GM18519 (cell line): ENCODE data around the gene HDC.

Source experiments
- ATAC-seq: cut with Tn5 transposase; IDR thresholded peaks from one replicate; pipeline ENCODE4 v1.9.1; 2021; ENCODE audit warnings: mild to moderate bottlenecking, moderate library complexity; ENCODE audit not compliant: unreplicated experiment, low FRiP score

HDC gene

DNA sequence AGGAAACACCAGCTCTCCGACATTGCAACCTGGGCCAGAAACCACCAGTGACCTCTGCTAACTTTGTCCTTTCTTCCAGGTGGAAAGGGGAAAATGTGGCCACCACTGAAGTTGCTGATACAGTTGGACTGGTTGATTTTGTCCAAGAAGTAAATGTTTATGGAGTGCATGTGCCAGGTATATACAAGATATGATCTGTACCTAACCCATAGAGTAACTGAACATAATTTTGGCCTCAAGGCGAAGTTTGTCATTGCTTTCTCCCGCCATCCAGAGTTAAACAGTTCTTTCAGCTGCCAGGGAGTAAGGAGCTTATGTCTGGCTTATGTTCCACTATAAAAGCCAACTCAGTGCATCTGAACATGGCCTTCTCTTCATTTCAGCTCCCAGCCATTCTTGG is 36.7 kb downstream of the HDC start:
- ATAC-seq, result no peak

DNA sequence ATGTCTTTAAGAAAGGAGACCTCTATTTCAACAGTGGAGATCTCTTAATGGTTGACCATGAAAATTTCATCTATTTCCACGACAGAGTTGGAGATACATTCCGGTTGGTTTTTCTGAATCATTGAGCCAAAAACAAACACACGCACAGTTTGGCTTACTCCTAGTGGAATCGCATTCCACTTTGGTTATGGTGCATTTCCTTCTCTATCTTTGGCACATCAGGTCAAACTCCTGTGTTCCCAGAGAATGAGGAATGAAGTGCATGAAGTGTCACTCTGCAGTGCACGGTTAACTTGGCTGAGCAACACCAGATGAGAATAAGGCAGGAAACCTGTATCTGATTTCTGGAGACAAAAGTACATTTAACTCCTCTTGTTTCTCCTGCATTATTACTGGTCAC is 38.5 kb downstream of the HDC start:
- no peak for ATAC-seq

DNA sequence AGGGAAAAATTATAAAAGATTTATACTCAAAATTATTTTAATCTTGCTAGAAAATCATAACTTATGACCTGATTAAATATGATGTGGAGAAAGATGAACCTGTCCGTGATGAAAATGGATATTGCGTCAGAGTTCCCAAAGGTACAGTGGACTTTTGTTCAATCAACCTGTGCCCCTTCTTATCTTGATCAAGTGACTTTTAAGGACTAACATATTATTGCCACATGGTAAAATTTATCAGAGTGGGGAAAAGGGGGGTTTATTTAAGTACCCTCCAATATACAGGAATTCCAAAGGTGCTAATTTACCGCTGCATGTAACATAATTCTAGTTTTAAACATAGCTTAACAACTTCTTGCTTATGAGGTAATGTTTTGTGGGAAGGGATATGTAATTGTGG is 39.6 kb downstream of the HDC start:
- no peak for ATAC-seq

DNA sequence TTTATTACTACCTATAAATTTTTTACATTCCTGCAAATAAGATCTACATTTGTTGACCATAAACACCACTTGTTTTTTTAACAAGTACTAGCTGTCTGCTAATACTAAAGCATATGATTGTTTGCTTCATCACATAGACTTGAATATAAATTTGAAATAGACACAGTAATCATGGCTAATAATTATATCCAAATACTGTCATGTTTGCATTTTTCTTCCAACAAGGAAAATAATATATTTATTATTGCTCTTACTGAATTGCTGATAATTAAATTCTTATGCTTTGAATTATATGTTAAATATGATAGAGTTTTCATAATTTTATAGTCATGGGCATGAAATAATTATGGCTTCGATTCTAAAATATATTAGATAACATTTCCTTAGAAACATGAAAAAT is 40.5 kb downstream of the HDC start:
- ATAC-seq, result no peak

DNA sequence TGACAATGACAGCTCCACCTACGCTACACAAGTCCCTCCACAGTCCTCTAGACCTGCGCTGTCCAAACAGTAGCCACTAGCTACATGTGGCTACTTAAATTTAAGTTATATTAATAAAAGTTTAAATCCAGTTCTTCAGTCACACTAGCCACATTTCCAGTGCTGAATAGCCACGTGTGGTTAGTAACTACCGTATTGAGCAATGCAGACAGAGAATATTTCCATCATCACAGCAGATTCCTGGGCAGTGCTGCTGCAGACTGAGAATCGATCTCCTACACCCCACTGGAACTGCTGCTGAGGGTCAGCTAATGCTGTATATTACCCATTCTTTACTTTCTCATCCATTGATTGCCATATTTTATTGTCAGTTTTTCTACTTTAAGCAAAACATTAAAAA is 40.9 kb downstream of the HDC start:
- ATAC-seq, result no peak

DNA sequence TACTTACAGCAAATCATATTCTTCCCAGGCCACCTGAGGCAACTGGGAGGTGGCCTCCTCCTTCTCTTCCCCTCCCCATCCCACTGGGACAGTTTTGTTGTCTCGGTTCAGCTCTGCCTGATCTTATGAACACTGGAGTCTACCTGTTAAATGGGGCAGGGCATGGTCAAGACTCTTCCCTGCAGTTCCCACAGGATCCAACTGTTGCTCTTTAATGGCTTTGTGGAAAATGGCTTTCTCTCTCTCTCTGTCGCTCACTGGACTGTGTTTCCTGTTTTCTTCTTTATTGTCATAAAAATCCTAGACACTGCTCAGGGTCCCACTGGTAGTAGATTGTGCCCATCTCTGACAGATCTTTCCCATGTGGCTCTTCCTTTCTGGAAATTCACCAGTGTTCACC is 43.3 kb downstream of the HDC start:
- ATAC-seq, result no peak

DNA sequence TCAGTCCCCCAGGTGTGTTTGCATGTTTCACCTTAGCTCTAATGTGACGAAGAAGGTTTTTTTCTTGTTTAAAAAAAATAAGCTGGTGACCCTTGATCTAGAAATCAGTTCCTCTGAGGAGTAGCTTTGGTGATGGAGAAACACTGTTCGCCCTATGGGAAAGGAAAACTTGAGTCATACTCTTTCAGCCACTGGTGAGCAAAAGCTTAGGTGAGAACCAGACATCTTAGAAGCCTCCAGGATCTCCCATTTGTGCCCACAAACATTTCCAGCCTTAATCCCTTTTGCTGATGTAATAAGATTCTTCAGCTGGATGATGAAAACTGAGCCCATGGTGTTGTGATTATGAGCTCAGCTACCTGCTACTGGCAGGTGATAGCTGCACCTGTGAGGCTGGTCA is 45.7 kb downstream of the HDC start:
- no peak for ATAC-seq

DNA sequence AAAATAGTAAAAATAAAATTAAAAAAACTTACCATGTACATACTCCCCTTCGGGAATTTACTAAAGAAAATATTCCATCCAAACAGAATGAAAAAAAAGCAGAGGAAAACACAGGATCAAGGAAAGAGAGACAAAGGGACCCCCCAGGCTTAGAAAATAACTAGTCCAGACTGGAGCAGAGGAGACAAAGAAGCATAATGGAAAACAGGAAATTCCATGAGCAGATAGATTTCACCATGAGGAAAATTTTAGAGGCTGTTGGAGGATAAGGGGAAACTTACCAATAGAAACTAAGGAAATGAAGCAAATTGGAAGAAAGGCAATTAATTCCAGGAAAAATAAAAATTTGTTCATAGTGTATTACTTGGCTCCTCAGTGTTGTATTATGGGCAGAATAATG is 46.8 kb downstream of the HDC start:
- no peak for ATAC-seq

DNA sequence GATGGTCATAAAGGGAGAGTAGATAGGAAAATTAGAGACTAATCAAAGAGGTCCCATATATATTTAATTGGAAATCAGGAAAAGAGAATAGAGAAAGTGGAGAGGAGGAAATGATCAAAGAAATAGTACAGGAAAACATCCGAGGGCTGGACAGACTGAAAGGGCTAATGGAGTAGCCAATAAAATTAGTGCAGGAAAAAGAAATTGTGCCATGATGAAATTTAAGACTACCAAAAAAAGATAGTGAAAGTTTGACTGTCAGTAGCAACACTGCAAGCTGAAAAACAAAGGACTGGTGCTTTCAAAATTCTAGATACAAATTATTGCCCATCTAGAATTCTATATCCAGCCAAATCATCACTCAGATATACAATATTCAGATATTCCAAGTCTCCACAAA is 47.2 kb downstream of the HDC start:
- ATAC-seq, result no peak

DNA sequence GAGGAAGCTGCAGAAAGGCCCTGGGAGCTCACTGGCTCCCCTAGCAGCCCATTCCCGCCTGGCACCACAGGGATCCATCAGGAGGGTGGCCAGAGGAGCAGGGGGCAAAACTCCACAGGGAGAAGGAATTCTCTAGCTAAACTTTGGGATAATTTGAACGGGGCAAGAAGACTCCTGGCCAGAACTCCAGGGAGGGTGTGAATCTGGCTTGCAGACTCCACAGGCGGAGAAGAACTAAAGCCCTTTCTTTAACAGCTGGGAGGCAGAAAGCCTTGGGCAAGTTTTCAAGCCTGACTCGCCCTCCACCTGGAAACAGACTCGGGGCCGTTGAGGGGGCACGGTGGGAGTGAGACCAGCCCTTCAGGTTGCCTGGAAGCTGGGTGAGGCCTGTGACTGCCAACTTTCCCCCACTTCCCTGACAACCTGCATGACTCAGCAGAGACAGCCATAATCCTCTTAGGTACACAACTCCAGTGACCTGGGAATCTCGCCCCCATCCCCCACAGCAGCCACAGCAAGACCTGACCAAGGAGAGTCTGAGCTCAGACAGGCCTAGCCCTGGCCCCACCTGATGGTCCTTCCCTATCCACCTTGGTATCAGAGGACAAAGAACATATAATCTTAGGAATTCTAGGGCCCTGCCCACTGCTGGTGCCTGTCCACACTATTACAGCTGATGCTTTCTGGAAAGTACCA is 54.9 kb downstream of the HDC start:
- no peak for ATAC-seq

DNA sequence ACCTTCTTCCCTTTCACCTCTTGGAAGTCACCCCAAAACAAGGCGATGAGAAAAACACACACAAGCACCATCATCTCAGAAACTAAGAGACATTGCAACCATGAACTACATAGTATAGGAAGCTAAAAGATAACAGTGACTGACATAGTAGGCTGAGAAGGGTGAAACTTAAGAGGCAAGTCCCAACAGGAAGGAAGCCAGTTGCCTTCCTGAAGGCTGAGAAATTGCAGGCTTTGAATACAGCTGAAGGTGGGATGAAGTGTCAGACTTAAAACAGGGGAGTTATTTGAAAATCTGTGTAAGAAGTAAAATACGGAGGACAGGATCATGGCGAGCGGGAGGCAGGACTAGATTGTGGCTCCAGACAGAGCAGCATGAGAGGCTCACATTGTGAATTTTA is 55.7 kb downstream of the HDC start:
- no peak for ATAC-seq

DNA sequence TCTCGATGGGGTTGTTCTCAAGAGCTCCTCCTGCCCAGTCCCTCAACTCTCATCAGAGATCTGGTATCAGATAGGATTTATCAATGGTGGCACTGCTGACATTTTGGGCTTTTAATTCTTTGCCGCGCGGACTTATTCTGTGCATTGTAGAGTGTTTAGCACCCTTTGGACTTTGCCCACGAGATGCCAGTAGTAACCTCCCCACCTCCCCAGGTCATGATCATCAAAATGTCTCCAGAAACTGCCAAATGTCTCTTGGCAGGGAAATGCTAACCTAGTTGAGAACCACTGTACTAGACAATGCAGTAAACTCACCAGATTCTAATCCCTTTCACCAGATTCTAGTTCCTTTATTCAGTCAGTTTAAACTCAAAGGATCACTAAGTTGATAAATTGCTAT is 59.5 kb downstream of the HDC start:
- ATAC-seq, result no peak

DNA sequence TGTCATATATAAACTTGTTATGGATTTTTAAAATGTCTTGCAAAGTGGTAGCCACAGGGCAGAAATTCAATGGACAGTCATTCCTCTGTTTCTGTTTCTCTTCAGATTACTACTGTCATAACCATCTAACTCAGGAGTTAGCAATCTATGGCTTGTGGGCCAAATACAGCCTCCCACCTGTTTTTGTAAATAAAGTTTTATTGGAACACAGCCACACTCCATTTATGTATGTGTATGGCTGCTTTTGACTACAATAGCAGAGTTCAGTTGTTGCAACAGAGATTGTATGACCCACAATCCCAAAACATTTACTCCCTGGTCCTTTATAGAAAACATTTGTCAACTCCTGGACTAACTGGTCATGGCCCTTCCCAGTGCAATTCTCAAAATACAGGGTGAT is 63.5 kb downstream of the HDC start:
- no peak for ATAC-seq

DNA sequence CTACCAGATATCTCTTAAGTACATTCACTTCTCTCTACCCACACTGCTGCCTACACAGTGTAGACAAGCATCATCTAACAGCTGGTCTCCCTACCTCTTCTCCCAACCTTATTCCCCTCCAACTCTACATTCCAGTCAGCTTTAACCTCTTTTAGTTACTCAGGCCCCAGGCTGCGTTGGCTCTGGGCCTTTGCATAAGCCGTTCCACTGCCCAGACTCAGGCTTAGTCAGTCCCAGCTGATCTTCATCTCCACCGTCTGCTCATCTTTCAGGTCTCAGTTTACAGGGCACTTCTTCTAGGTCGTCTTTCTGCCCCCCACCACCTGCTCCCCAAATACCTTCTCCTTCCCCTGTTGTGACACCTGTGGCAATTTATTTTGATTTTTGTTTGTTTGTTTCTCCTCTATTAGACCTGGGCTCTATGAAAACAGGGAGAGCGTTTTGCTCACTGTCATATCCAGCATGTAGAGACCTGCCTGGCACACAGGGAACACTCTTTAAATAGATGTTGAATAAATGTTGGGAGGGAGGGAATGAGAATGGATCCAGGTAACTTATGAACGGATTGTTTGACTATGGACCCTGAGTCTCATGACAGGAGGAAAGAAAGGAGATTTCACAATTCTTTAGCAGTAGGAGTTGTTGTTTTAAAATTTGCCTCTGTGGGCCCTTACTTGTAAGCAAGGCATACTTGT is 72.5 kb downstream of the HDC start:
- ATAC-seq, result no peak

DNA sequence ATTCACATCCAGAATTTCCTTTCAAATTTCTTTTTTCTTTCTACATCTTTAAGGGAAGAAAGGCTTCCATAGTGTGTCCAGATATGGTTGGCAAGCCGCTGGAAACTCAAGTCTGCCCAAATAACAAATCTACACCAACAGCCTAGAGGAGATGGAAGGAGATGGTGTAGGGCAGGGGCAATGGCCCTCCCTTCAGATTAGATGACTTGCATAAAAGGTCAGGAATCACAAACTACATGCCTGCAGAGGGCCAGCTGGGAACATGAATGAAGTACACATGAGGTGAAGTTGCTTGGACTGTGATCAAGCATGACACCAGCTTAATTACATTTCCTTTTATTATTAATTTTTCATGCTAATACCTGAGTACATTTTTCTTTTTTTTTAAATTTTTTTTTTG is 73.4 kb downstream of the HDC start:
- no peak for ATAC-seq
